ENCODE measurements around the gene BNIP3. TPM values are rescaled to one million over a fixed set of nuclear protein-coding genes. Genes with fewer than 3 reads are reported as not detected.
A peak's percentile ranks its signal among the peaks of the same experiment; 100 is the strongest.

Gene BNIP3
- total RNA-seq, 2 experiments from 2014 or later: 55.5 to 55.9 TPM

- CTCF ChIA-PET: no interaction called here
- Mint-ChIP-seq H3K27me3 (ENCODE audit: low read depth) (no peaks in the 10 kb centered on the region), H3K4me1 (ENCODE audit: low read depth) (peaks cover 84% of the 10 kb centered on the region), H3K36me3 (ENCODE audit: low read depth) (peaks cover 19% of the 10 kb centered on the region), H3K9me3 (no peaks in the 10 kb centered on the region), H3K4me3 (no peak overlapping the region), H3K27ac (peak overlapping the region; percentile 39)
- intact Hi-C loops (cut with micrococcal nuclease): no loop called here
- no peak for DNase-seq
Observed at GRCh38 chr10:131930586-131931330, 51.0 kb downstream of the BNIP3 start.

- Mint-ChIP-seq H3K4me1 (ENCODE audit: low read depth) (peaks cover 87% of the 10 kb centered on the region), H3K27me3 (ENCODE audit: low read depth) (no peaks in the 10 kb centered on the region), H3K9me3 (peaks cover 2% of the 10 kb centered on the region), H3K4me3 (no peak overlapping the region), H3K27ac (no peak overlapping the region), H3K36me3 (ENCODE audit: low read depth) (peaks cover 24% of the 10 kb centered on the region)
- CTCF ChIA-PET: no interaction called here
- intact Hi-C loops (cut with micrococcal nuclease): no loop called here
- no peak for DNase-seq
Observed at GRCh38 chr10:131930150-131930549, 51.6 kb downstream of the BNIP3 start.

GRCh38 chr10:131929122-131929845 lies 52.4 kb downstream of the BNIP3 start:
- H3K27me3 Mint-ChIP-seq (ENCODE audit: low read depth): no peaks in the 10 kb centered on the region
- peak overlapping the region; percentile 91 for H3K27ac Mint-ChIP-seq
- peaks cover 5% of the 10 kb centered on the region for H3K9me3 Mint-ChIP-seq
- H3K36me3 Mint-ChIP-seq (ENCODE audit: low read depth): peaks cover 24% of the 10 kb centered on the region
- CTCF ChIA-PET: no interaction called here
- H3K4me3 Mint-ChIP-seq: no peak overlapping the region
- intact Hi-C loops (cut with micrococcal nuclease): loop anchor here (2.0 kb wide), 1 partner anchor 52 kb away; the partner anchor contains the start of gene BNIP3
- peaks cover 82% of the 10 kb centered on the region for H3K4me1 Mint-ChIP-seq (ENCODE audit: low read depth)
- DNase-seq: no peak

- intact Hi-C loops (cut with micrococcal nuclease): loop anchor here (1.0 to 2.0 kb wide), 2 partner anchors 23 to 52 kb away; partner anchors contain the start of gene BNIP3
- peak overlapping the region; percentile 91 for H3K27ac Mint-ChIP-seq
- CTCF ChIA-PET: interaction anchor here (0.6 kb wide), 1 partner anchor 43 kb away, joined by 3 read pairs; no protein-coding TSS in a partner anchor
- peak; percentile 75 for DNase-seq
- peaks cover 5% of the 10 kb centered on the region for H3K9me3 Mint-ChIP-seq
- no peaks in the 10 kb centered on the region for H3K27me3 Mint-ChIP-seq (ENCODE audit: low read depth)
- H3K4me1 Mint-ChIP-seq (ENCODE audit: low read depth): peaks cover 79% of the 10 kb centered on the region
- peak overlapping the region; percentile 60 for H3K4me3 Mint-ChIP-seq
- H3K36me3 Mint-ChIP-seq (ENCODE audit: low read depth): peaks cover 24% of the 10 kb centered on the region
Observed at GRCh38 chr10:131928248-131929095, 53.3 kb downstream of the BNIP3 start.

GRCh38 chr10:131926743-131927595 lies 54.8 kb downstream of the BNIP3 start:
- Mint-ChIP-seq H3K27me3 (ENCODE audit: low read depth) (no peaks in the 10 kb centered on the region), H3K4me1 (ENCODE audit: low read depth) (peaks cover 79% of the 10 kb centered on the region), H3K9me3 (peaks cover 7% of the 10 kb centered on the region), H3K36me3 (ENCODE audit: low read depth) (peaks cover 29% of the 10 kb centered on the region), H3K4me3 (no peak overlapping the region), H3K27ac (peak overlapping the region; percentile 59)
- CTCF ChIA-PET: no interaction called here
- intact Hi-C loops (cut with micrococcal nuclease): no loop called here
- DNase-seq: no peak

- no peak for DNase-seq
- H3K27ac Mint-ChIP-seq: no peak overlapping the region
- CTCF ChIA-PET: no interaction called here
- peaks cover 29% of the 10 kb centered on the region for H3K36me3 Mint-ChIP-seq (ENCODE audit: low read depth)
- H3K9me3 Mint-ChIP-seq: peaks cover 7% of the 10 kb centered on the region
- H3K27me3 Mint-ChIP-seq (ENCODE audit: low read depth): no peaks in the 10 kb centered on the region
- peaks cover 80% of the 10 kb centered on the region for H3K4me1 Mint-ChIP-seq (ENCODE audit: low read depth)
- intact Hi-C loops (cut with micrococcal nuclease): no loop called here
- no peak overlapping the region for H3K4me3 Mint-ChIP-seq
Observed at GRCh38 chr10:131926253-131926652, 55.5 kb downstream of the BNIP3 start.

- H3K27ac Mint-ChIP-seq: peak overlapping the region; percentile 68
- intact Hi-C loops (cut with micrococcal nuclease): no loop called here
- CTCF ChIA-PET: interaction anchor here (0.9 kb wide), 1 partner anchor 40 kb away, joined by 3 read pairs; no protein-coding TSS in a partner anchor
- DNase-seq: no peak
- no peak overlapping the region for H3K4me3 Mint-ChIP-seq
- H3K36me3 Mint-ChIP-seq (ENCODE audit: low read depth): peaks cover 32% of the 10 kb centered on the region
- no peaks in the 10 kb centered on the region for H3K27me3 Mint-ChIP-seq (ENCODE audit: low read depth)
- H3K4me1 Mint-ChIP-seq (ENCODE audit: low read depth): peaks cover 80% of the 10 kb centered on the region
- peaks cover 7% of the 10 kb centered on the region for H3K9me3 Mint-ChIP-seq
Observed at GRCh38 chr10:131925716-131926115, 56.0 kb downstream of the BNIP3 start.

- Mint-ChIP-seq H3K9me3 (peaks cover 7% of the 10 kb centered on the region), H3K27me3 (ENCODE audit: low read depth) (no peaks in the 10 kb centered on the region), H3K36me3 (ENCODE audit: low read depth) (peaks cover 35% of the 10 kb centered on the region), H3K4me3 (no peak overlapping the region), H3K4me1 (ENCODE audit: low read depth) (peaks cover 77% of the 10 kb centered on the region), H3K27ac (peak overlapping the region; percentile 68)
- intact Hi-C loops (cut with micrococcal nuclease): no loop called here
- no peak for DNase-seq
- CTCF ChIA-PET: interaction anchor here (0.9 kb wide), 1 partner anchor 40 kb away, joined by 3 read pairs; no protein-coding TSS in a partner anchor
Observed at GRCh38 chr10:131925011-131925649, 56.6 kb downstream of the BNIP3 start.

- H3K4me3 Mint-ChIP-seq: no peak overlapping the region
- CTCF ChIA-PET: interaction anchor here (0.6 to 1.8 kb wide), 5 partner anchors 12 to 58 kb away, joined by 3 to 5 read pairs (median 4); no protein-coding TSS in a partner anchor
- H3K27me3 Mint-ChIP-seq (ENCODE audit: low read depth): no peaks in the 10 kb centered on the region
- peaks cover 76% of the 10 kb centered on the region for H3K4me1 Mint-ChIP-seq (ENCODE audit: low read depth)
- intact Hi-C loops (cut with micrococcal nuclease): no loop called here
- H3K9me3 Mint-ChIP-seq: peaks cover 23% of the 10 kb centered on the region
- H3K27ac Mint-ChIP-seq: no peak overlapping the region
- peaks cover 42% of the 10 kb centered on the region for H3K36me3 Mint-ChIP-seq (ENCODE audit: low read depth)
- no peak for DNase-seq
Observed at GRCh38 chr10:131923038-131923756, 58.5 kb downstream of the BNIP3 start.

GRCh38 chr10:131921184-131921583 lies 60.5 kb downstream of the BNIP3 start:
- Mint-ChIP-seq H3K4me3 (no peak overlapping the region), H3K36me3 (ENCODE audit: low read depth) (peaks cover 46% of the 10 kb centered on the region), H3K27ac (peak overlapping the region; percentile 2), H3K27me3 (ENCODE audit: low read depth) (no peaks in the 10 kb centered on the region), H3K9me3 (peaks cover 38% of the 10 kb centered on the region), H3K4me1 (ENCODE audit: low read depth) (peaks cover 71% of the 10 kb centered on the region)
- CTCF ChIA-PET: no interaction called here
- intact Hi-C loops (cut with micrococcal nuclease): no loop called here
- no peak for DNase-seq

Data from activated naive CD4-positive, alpha-beta T cell treated with anti-CD3 and anti-CD28 coated beads for 36 hours (primary cell).